T1000 (cell line): ENCODE data around the gene CCM2.
"Not testable (repeated sequence)": the region's sequence is repeated elsewhere in the genome, so short reads cannot be mapped to it uniquely, and the experiment has no call there.

Experiments
- DNase-seq: peaks from one replicate; lab custom pipeline; 2025; ENCODE audit warnings: mixed read lengths; lab: John Stamatoyannopoulos, UW

CCM2 gene

DNA sequence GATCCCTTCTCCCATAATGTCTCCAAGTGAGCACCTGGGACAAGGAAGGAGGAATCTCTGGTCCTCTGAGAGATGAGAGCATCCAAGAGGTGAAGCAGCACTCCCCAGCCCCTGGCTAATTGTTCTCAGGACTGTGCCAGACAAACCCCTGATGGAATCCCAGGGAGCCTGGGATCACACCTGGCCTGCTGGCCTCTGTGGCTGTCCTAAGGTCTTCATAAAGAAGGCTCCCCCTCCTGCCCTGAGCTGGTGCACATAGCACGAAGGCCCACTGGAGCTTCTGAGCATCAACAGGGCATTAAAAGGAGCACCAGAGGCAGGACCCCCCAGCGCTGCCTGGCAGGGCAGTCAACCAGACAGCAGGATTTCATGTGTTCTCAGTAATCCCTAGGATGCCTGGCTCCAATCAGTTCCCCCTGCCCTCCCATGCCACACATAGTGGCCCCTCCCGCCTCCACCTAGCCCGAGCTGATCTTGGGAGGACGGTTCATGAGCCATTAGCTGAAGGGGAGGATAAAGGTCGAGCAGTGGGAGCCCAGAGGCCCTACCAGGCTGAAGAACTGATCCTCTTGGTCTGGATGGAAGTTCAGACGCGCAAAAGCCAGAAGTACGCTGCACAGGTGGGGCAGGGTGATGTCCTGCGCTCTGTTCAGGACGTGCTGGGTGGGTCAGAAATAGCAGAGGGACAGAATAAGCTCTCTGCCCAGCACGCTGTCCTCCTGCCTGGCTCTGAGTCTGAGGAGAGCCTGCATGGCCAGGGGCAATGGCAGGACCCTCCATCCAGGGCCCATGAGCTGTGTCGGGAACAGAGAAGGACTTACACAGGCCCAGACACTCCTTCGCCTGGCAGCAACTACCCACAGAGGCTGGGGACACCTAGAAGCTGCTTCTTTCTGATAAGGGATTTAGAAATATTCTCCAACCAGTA lies 103.0 kb downstream of the CCM2 start:
- no peak for DNase-seq

DNA sequence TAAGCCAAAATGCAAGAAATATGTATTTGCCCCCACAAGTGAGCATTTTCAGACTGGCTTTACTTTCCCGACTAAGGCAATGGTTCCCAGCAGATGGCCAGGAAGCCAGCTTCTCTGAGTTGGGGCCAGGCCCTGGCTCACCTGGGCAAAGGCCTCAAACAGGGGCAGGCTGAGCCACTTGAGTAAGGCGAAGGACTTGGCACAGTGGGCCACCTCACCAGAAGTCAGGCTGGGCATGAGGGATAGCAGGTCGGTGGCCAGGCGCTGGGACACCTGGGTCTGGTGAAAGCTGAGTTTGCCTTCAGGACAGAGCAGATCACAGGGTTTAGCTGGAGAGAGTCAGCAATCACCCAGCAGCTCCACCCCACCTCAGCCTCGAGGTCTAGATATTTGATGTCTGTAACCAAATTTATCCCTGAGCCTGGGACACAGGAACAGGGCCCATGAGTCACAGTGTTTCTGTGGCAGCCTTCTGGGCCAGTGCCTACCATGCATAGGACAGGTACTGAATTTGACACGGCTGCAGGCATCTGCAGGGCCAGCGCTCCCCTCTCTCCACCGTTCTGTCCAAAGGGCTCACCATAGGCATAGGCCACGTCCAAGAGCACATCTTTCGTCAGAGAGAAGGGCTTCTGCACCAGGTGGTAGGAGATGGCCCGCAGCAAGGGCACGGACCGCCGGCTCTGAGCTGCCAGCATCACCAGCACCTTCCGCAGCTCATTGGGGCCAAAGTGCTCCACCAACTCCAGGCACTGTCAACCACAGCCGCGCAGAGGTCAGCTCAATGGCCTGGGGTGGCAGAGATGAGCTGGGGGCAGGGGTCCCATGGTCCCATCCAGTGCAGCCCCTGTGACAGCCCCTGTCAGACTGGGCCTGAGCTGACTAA lies 104.2 kb downstream of the CCM2 start:
- no peak for DNase-seq

- DNase-seq, result no peak
Observed at GRCh38 chr7:45104844-45105587, 105.0 kb downstream of the CCM2 start.

- no peak for DNase-seq
Observed at GRCh38 chr7:45105588-45106188, 105.7 kb downstream of the CCM2 start.

GRCh38 chr7:45106820-45107219 lies 106.8 kb downstream of the CCM2 start:
- DNase-seq, result no peak

- no peak for DNase-seq
Observed at GRCh38 chr7:45107356-45107755, 107.4 kb downstream of the CCM2 start.

- DNase-seq, result no peak
Observed at GRCh38 chr7:45108863-45109262, 108.9 kb downstream of the CCM2 start.

- peak; percentile 83 for DNase-seq
Observed at GRCh38 chr7:45111298-45112223, 111.6 kb downstream of the CCM2 start, which contains the start of gene TBRG4. TBRG4 (minus strand) TSS chr7:45111697; CDS start chr7:45109237, 2,460 bp downstream.

DNA sequence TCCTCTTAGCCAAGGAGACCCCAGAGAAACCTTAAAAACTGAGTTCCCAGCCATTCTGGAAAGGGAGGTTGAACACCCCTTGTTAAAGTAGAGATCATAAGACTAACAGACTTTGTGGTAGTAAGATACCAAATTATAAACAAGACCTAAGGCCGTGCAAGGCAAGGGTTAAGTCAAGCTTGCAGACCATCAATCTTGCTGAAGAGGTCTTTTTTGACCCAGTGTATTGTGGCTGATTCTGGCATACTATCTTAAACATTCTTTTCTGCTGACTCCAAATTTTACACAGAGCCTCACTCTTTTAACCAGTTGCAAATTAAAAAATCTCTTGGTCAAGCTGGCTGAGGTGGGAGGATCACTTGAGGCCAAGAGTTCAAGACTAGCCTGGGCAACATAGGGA lies 112.6 kb downstream of the CCM2 start:
- no peak for DNase-seq

DNA sequence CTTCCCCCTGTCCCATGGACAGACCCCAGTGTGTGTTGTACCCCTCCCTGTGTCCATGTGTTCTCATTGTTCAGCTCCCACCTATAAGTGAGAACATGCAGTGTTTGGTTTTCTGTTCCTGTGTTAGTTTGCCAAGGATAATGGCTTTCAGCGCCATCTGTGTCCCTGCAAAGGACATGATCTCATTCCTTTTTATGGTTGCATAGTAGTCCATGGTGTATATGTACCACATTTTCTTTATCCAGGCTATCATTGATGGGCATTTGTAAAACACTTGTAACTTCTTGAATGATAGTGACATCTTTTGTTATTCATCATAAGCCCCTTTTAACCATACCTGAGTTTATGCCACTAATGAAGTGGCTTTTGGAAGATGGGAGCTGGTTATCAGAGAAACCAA lies 114.3 kb downstream of the CCM2 start:
- not testable (repeated sequence) for DNase-seq

- no peak for DNase-seq
Observed at GRCh38 chr7:45114926-45115325, 114.9 kb downstream of the CCM2 start.

DNA sequence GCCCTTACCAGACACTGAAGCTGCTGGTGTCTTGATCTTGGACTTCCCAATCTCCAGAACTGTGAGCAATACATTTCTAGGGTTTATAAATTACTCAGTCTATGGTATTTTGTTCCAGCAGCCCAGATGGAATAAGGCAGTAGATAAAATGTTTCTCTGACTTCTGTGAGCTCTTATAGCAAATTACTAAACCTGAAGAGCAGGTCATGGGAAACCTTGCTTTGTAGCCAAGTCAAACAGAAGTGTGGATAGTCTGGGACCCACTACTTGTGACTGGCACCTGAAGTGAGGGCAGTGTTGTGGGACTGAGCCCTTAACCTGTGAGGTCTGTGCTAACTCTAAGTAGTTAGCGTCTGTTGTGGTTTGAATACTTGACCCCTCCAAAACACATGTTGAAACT lies 116.0 kb downstream of the CCM2 start:
- DNase-seq, result no peak

DNA sequence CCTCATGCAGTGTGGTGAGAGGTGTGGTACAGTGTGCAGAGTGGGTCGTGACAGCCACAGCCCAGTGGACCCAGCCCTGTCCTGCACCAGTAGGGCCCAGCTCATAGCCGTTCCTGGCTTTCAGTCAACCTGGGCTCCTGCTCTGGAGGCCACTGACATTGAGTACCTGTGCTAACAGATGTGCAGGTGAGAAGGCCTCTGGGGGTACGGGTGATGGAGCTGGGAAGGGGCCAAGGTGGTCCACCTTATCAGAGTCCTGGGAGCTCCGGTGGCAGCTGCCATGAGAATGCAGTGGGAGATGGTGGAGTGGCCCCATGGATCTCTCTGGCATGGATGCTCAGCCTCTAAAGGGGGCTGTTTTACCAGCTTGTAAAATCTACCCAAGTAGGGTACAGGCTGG lies 117.6 kb downstream of the CCM2 start:
- no peak for DNase-seq

DNA sequence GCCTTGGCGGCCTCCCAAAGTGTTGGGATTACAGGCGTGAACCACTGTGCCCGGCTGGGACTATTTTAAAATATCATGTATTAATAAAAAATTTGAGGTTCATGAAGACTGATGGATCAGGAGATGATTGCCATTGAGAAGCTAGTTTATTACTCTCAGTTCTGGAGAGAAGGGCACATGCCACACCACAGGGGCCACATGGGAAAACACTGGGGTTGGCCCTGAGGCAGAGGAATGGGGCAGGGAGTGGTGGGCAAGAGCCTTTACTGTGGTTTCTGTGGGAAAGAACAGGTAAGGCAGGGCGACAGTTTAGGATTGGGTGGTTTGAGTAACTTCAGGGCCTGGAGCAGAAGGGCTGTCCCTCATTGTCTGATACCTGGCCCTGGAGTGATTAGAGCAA lies 118.3 kb downstream of the CCM2 start:
- no peak for DNase-seq

DNA sequence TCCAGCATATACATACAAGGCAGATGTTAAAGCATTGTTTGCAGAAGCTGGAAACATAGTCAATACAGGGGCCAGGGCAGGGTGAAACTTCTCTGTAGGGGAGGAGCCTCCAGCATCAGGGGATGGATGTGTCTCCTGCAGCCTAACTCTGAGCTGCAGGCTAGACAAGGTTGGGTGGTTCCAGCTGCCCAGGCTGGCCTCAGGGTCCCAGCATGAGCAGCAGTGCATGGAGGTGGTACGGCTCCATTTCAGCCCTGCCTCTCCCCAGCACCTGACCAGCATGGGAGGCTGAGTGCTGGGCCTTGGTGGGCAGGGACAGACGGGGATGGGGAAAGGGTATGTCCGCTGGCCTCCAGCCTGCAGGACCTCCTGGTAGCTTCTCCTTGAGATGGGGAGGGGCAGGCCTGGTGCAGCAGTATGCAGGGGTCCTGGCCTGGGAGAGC lies 118.9 kb downstream of the CCM2 start:
- DNase-seq, result no peak

DNA sequence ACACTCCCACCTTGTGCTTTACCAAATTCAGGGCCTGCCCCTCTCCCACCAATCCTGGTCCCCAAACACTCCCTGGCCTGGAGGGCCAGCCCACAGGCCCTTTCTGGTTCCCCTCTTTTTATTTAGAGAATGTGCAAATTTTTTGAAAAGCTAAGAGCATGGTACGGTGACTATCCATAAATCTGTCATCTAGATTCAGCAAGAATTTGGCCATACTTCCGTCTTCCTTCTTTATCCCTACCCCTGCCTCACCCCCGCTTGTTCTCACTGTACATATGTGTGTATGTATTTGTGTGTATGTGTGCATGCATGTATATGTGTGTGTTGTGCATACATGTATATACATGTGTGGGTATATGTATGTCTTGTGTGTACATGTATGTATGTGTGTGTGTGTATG lies 119.5 kb downstream of the CCM2 start:
- DNase-seq, result no peak

DNA sequence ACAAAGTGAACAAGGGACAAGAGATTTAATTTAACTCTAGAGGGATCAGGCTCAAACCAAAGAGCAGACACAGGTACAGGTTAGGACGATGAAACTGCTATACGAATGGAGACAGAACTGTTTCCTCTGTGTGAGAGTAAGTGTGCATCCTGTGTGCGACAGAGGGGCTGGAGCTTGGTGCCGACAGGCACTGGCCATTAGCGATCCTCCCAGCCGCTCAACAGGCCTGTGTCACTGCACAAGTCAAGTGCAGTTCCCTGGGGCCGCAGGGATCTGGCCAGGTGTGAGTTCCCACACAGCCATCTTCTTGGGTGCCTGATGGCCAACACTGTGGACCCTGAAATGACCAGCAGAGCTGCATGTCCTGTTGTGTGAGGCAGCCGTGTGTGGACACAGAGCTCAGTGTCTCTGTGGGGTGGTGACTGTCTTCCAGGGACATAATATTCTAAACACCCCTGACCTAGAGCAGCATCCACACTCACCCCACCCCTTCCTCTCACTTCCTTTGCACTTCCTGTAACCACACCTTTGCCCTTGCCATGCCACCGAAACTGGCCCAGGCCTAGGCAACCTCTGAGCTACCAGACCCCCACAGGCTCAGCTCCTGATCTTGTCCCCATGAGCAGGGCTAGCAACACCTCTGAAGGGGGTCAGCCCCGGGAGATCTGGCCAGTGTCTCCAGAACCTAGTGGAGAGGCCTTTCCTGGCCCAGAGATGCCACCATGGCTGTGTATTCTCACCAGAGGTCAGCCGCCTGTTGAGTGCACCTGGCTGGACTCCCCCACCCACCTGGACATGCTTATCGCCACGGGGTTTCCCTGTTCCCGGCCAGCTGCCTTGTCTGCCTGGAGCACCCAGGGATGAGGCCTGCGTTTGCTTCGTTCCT lies 123.2 kb downstream of the CCM2 start:
- no peak for DNase-seq

- no peak for DNase-seq
Observed at GRCh38 chr7:45123913-45124710, 124.1 kb downstream of the CCM2 start.
